ENCODE measurements around the gene DCN.

DNA sequence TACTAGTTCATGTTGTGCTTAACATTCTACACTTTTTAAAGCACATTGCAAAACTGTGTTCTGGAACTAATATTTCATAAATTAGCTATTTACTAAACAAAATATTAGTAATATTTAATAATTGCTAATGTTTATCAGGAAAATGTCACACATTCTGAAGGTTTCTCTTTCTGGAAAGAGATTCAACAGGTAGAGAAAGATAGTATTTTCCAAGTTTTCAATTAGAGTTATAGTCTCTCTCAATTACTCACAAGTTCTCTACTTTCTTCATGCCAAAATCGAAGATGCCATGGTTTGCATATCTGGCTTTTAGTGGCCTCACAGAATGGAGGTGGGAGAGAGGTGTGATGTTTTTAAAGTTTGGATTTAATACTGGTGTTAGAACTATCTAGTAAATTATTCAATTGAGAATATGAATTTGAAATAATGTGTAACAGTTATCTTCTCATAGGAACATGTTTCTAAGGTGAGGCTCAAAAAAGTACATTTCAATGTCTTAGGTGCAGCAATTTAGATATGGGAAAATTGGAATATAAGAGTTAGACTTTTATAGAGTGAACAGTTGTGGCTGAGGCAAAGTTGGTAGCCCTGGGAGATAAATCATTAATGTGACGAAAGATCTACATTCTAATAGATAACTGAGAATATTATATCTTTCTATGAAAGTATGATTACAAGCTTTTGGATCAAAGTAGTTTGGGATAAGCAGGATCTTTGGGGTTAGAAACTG, 72.9 kb downstream of the DCN start:
- TF ChIP-seq, protein P1, sequence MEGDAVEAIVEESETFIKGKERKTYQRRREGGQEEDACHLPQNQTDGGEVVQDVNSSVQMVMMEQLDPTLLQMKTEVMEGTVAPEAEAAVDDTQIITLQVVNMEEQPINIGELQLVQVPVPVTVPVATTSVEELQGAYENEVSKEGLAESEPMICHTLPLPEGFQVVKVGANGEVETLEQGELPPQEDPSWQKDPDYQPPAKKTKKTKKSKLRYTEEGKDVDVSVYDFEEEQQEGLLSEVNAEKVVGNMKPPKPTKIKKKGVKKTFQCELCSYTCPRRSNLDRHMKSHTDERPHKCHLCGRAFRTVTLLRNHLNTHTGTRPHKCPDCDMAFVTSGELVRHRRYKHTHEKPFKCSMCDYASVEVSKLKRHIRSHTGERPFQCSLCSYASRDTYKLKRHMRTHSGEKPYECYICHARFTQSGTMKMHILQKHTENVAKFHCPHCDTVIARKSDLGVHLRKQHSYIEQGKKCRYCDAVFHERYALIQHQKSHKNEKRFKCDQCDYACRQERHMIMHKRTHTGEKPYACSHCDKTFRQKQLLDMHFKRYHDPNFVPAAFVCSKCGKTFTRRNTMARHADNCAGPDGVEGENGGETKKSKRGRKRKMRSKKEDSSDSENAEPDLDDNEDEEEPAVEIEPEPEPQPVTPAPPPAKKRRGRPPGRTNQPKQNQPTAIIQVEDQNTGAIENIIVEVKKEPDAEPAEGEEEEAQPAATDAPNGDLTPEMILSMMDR (IDR thresholded peaks at IDR 0.05; ENCODE audit: insufficient read depth, low read depth, low read length) = no peak
- no peak for TF ChIP-seq EZH2 (IDR thresholded peaks at IDR 0.05; ENCODE audit: insufficient read depth, low read length)

Measured in astrocyte (in vitro differentiated cells and primary cell).